HG03520 (cell line): ENCODE measurements around the gene DUSP16.

Experiments used
- ATAC-seq: cut with Tn5 transposase; IDR thresholded peaks from one replicate; pipeline ENCODE4 v1.9.1; 2021; ENCODE audit warnings: mild to moderate bottlenecking, moderate library complexity; ENCODE audit not compliant: unreplicated experiment

DUSP16 gene

GRCh38 chr12:12501121-12501520 lies 61.5 kb downstream of the DUSP16 start:
- ATAC-seq, result no peak

GRCh38 chr12:12499909-12500604 lies 62.6 kb downstream of the DUSP16 start:
- no peak for ATAC-seq

- no peak for ATAC-seq
Observed at GRCh38 chr12:12498210-12498609, 64.5 kb downstream of the DUSP16 start.

- no peak for ATAC-seq
Observed at GRCh38 chr12:12495536-12495935, 67.1 kb downstream of the DUSP16 start.

- no peak for ATAC-seq
Observed at GRCh38 chr12:12492547-12492946, 70.1 kb downstream of the DUSP16 start.

GRCh38 chr12:12491606-12492005 lies 71.1 kb downstream of the DUSP16 start:
- no peak for ATAC-seq

- no peak for ATAC-seq
Observed at GRCh38 chr12:12488823-12489550, 73.7 kb downstream of the DUSP16 start.

GRCh38 chr12:12488296-12488695 lies 74.4 kb downstream of the DUSP16 start:
- no peak for ATAC-seq

- no peak for ATAC-seq
Observed at GRCh38 chr12:12487490-12487889, 75.2 kb downstream of the DUSP16 start.

GRCh38 chr12:12486661-12487240 lies 75.9 kb downstream of the DUSP16 start:
- ATAC-seq, result peak; percentile 67

GRCh38 chr12:12483438-12483837 lies 79.2 kb downstream of the DUSP16 start:
- ATAC-seq, result no peak

GRCh38 chr12:12482959-12483358 lies 79.7 kb downstream of the DUSP16 start:
- ATAC-seq, result no peak

GRCh38 chr12:12482150-12482761 lies 80.4 kb downstream of the DUSP16 start:
- no peak for ATAC-seq

GRCh38 chr12:12481631-12482030 lies 81.0 kb downstream of the DUSP16 start:
- ATAC-seq, result no peak

GRCh38 chr12:12480074-12480473 lies 82.6 kb downstream of the DUSP16 start:
- ATAC-seq, result no peak

GRCh38 chr12:12477532-12477890 lies 85.2 kb downstream of the DUSP16 start:
- ATAC-seq, result no peak

- ATAC-seq, result no peak
Observed at GRCh38 chr12:12476857-12477531, 85.7 kb downstream of the DUSP16 start.

- peak; percentile 95 for ATAC-seq
Observed at GRCh38 chr12:12474931-12475795, 87.5 kb downstream of the DUSP16 start.

GRCh38 chr12:12474471-12474928 lies 88.2 kb downstream of the DUSP16 start:
- ATAC-seq, result peak; percentile 38

GRCh38 chr12:12473223-12473622 lies 89.4 kb downstream of the DUSP16 start:
- ATAC-seq, result no peak
